HG03108 (cell line): ENCODE data around the gene HYDIN.

ENCODE experiments used
- ATAC-seq: cut with Tn5 transposase; IDR thresholded peaks from one replicate; pipeline ENCODE4 v1.9.1; 2021; ENCODE audit warnings: moderate library complexity; ENCODE audit not compliant: unreplicated experiment

HYDIN gene

GRCh38 chr16:70769131-70769530 is 461.4 kb downstream of the HYDIN start:
- ATAC-seq: no peak

GRCh38 chr16:70768203-70768580 is 462.3 kb downstream of the HYDIN start:
- ATAC-seq: no peak

- no peak for ATAC-seq
Observed at GRCh38 chr16:70767377-70768202, 462.9 kb downstream of the HYDIN start.

GRCh38 chr16:70766658-70767057 is 463.9 kb downstream of the HYDIN start:
- ATAC-seq: no peak

- no peak for ATAC-seq
Observed at GRCh38 chr16:70766176-70766575, 464.3 kb downstream of the HYDIN start.

GRCh38 chr16:70765491-70765890 is 465.0 kb downstream of the HYDIN start:
- ATAC-seq: no peak

GRCh38 chr16:70764632-70765031 is 465.9 kb downstream of the HYDIN start:
- ATAC-seq: no peak

GRCh38 chr16:70760221-70760620 is 470.3 kb downstream of the HYDIN start:
- no peak for ATAC-seq

GRCh38 chr16:70759666-70760065 is 470.9 kb downstream of the HYDIN start:
- no peak for ATAC-seq

- no peak for ATAC-seq
Observed at GRCh38 chr16:70758786-70759185, 471.7 kb downstream of the HYDIN start.
